Stimulated activated CD8-positive, alpha-beta memory T cell treated with anti-CD3 and anti-CD28 coated beads, Interleukin-7, amount 100 ng/mL, for 4 hours (primary cell): Measurements from ENCODE around the gene PPWD1.
A peak's percentile ranks its signal among the peaks of the same experiment; 100 is the strongest.
"Not testable (repeated sequence)": the region's sequence is repeated elsewhere in the genome, so short reads cannot be mapped to it uniquely, and the experiment has no call there.

ENCODE experiments used
- DNase-seq, 2 donors: peaks; one replicate each; pipeline ENCODE4 v3.0.0-alpha.2; 2020; ENCODE audit warnings: low read depth in 2 of 2

Gene PPWD1

GRCh38 chr5:65562731-65563701, at the start of gene PPWD1, which contains the start of gene CENPK:
Gene PPWD1, plus strand, starts transcription at chr5:65563296. Its CDS starts 15 bp downstream, at chr5:65563311.
Gene CENPK, minus strand, starts transcription at chr5:65563168. Its CDS starts 8,261 bp downstream, at chr5:65554907.
- DNase-seq, result peak; percentile 91 to 92

- DNase-seq, result no peak
Measured at GRCh38 chr5:65525726-65526125, 37.4 kb upstream of the PPWD1 start.

DNA sequence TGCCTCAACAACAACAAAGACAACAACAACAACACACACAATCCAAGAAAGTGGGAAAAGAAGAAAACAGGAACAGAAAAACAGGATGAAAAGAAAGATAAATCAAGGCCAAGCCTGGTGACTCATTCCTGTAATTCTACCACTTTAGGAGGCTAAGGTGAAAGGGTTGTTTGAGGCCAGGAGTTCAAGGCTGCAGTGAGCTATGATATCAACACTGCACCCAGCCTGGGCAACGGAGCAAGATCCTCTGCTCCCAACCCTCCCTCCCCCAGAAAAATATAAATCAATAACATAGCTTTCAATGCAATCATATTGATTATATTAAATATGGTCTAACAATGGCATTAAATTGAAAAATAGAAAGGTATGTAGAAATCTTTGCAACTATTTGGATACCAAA, 32.2 kb upstream of the PPWD1 start:
- DNase-seq, result no peak

DNA sequence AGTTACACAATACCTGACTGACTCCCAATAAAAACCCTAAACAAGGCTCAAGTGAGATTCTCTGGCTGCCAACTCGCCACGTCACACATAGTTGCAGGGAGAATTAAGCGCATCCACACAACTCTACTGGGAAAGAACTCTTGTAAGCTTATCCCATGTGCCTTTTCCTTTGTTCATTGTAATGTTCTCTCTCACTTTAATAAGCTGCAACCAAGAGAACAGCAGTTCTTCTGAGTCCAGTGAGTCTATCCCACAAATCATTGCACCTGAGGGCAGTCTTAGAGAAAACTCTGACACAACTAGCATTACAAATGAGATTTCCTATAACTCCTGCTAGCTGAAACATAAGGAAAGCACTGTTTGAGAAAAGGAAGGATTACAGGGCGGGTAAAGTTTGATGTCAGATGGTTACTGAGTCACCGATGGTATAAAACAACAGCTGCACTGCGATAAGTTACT, 27.5 kb upstream of the PPWD1 start:
- DNase-seq, result no peak

DNA sequence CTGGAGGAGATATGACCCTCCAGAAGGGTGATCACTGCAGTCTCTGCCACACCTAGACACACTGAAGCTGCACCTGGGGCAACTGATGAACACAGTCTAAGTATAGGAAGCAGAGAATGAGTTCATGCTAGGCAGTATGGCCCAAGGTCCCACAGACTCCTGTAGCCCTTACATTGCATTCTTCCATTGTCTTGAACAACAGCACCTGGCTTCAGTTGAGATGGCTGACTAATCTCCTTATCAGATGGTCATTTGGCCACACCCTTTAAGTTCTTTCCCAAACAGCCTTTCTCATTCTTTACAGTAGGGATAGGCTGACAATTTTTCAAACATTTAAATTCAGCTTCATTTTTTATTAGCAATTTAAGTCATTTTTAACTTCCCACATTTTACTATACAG, 23.3 kb upstream of the PPWD1 start:
- DNase-seq, result no peak

- DNase-seq, result no peak
Measured at GRCh38 chr5:65544473-65544872, 18.6 kb upstream of the PPWD1 start.

DNA sequence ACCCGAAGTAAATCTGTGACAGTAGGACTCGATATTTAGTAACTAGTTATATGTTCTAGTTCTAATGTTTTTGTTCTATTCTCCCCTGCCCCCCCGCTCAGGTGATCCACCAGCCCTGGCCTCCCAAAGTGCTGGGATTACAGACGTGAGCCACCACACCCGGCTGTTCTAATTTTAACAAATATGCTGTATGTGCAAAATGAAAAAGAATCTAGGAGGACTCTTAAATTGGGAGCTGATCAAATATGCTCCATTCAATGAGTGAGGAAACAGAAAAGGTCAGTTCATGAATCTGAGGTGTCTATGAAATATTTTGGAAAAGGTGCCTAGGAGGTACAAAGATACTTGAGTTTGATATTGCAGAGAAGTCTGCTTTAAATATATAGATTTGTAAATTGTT, 17.0 kb upstream of the PPWD1 start:
- no peak for DNase-seq

DNA sequence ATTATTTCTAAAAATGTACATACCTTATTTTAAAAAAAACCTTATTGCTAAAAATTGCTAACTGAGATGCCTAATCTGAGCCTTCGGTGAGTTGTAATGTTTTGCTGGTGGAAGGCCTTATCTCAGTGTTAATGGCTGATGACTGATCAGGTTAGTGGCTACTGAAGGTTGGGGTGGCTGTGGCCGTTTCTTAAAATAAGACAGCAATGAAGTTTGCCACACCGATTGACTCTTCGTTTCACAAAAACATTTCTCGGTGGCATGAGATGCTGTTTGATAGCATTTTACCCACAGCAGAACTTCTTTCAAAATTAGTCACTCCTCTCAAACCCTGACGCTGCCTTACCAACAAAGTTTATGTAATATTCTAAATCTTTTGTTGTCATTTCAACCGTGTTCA, 14.8 kb upstream of the PPWD1 start:
- no peak for DNase-seq

GRCh38 chr5:65553941-65554340, 9.2 kb upstream of the PPWD1 start:
- DNase-seq, result no peak

GRCh38 chr5:65555287-65555686, 7.8 kb upstream of the PPWD1 start:
- no peak for DNase-seq

DNA sequence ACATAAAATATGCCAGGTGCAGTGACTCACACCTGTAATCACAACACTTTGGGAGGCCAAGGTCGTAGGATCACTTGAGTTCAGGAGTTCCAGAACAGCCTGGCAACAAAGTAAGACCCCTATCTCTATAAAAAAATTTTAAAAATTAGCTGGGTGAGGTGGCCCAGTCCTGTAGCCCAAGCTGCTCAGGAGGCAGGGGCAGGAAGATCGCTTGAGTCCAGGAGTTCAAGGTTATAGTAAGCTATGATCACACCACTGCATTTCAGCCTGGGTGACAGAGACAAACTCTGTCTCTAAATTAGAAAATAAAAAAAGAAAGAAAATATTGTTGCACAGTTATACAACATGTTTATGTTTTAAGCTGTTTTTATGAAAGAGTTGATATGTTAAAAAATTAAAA, 6.9 kb upstream of the PPWD1 start:
- DNase-seq, result no peak

DNA sequence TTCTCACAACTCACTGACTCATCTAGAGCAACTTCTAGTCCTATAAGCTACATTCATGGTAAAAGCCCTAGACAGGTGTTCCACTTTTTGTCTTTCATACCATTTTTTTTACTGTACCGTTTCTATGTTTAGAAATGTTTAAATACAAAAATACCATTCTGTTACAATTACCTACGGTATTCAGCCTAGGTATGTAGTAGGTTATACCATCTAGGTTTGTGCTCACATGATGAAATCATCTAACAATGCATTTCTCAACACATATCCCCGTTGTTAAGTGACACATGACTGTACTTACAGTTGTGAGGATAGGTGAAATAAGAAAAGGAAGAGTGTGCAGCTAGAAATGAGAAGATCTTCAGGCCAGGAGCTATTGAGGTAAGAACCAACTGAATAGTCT, 6.4 kb upstream of the PPWD1 start:
- DNase-seq, result no peak

DNA sequence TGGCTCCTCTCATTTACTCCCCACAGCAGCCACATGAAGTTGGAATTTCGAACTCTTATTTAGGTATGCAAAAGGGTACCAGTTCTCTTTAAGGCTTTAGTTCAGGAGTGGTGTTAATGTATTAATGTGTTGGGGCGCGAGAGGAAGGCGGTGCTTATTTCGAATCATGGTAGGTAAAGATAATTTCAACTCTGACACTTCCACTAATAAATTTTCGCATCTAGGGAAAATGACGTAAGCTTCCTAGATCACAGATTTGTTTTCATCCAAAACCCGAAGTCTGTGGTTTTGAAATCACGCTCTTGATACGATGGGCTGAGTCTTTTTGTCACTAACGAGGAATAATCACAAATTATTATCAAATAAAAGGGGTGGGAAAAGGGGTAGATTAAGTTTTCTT, 681 bp downstream of the PPWD1 start:
- no peak for DNase-seq

- no peak for DNase-seq
Measured at GRCh38 chr5:65566505-65566904, 3.4 kb downstream of the PPWD1 start.

DNA sequence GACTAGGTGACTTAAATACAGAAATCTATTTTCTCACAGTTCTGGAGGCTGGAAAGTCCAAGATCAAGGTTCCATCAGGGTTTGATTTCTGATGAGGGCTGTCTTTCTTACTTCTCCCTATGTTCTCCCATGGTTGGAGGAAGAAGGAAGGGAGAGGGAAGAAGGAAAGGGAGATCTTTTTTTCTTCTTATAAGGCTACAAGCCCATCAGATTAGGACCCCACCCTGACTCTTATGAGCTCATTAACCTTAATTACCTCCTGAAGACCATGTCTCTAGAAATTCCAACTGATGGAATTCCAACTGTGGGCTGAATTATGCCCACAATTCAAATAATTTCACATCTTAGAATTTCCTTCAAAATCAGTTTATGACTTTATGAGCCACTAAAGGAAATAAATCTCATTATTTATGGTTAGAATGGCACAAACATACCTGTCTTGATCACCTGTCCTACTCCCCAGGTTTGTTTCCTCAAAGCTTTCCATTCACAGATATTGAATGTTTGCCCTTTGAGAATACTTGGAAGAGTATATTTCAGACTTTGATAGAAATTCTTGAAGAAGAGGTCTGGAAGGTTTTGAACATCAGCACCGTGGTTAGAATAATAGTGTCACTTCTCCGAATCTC, 7.6 kb downstream of the PPWD1 start:
- no peak for DNase-seq

DNA sequence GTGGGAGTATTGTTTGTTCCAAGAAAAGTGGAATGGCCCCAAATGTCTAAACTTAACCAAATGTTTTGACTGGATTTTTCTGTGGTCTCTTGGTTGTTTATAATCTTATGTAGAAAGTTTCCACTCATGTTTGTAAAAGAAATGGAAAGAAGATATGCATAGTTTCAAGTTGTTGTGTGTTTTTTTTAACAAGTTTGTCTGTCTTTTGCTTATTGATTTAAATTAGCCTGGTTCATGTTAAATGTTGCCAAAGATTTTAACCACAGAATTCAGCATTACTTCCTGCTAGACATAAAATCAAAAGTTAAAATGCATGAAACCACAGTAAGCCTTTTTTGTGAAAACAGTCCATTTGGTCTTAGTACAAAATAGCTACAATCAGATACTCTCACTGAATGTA, 14.0 kb downstream of the PPWD1 start:
- no peak for DNase-seq

DNA sequence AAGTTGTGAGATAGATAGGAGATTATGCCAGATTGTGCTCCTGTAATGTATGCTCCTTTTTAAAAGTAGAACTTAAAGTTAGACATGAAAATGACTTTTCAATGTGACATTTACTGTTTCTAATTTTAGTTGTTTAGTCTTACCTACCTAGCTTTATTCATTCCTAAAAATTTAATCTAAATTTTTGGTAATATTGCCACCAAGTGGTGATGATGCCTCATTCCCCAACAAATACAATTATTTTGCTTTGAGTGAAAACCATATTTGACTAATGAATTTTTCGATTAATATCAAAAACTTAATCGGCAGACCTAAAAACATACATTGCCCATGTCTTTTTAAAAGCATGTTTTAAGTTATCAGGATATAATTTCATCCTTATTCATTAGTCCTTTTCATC, 25.6 kb downstream of the PPWD1 start:
- DNase-seq, result no peak

DNA sequence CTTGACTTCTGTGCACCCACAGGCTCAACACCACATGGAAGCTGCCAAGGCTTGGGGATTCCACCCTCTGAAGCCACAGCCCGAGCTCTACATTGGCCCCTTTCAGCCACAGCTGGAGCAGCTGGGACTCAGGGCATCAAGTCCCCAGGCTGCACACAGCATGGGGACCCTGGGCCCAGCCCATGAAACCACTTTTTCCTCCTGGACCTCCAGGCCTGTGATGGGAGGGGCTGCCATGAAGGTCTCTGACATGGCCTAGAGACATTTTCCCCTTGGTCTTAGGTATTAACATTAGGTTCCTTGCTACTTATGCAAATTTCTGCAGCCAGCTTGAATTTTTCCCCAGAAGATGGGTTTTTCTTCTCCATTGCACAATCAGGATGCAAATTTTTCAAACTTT, 38.7 kb downstream of the PPWD1 start:
- not testable (repeated sequence) for DNase-seq

DNA sequence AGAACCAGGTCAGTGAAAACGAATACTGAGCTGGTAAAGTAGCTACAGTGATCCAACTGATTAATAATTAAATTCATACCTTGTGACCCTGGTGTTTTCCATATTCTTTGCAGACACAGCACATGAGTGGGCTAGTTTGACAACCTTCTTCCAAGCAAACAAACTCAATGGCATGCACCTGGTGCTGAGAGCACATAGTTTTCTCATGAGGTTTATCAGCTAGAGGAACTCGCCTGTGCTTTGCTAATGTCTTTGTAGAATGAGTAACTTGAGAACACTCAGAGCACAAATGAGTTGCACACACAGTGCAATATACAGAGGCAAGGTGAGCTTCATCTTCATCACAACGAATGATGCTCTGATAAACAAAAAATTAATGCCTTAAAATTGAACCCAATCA, 48.4 kb downstream of the PPWD1 start:
- no peak for DNase-seq

DNA sequence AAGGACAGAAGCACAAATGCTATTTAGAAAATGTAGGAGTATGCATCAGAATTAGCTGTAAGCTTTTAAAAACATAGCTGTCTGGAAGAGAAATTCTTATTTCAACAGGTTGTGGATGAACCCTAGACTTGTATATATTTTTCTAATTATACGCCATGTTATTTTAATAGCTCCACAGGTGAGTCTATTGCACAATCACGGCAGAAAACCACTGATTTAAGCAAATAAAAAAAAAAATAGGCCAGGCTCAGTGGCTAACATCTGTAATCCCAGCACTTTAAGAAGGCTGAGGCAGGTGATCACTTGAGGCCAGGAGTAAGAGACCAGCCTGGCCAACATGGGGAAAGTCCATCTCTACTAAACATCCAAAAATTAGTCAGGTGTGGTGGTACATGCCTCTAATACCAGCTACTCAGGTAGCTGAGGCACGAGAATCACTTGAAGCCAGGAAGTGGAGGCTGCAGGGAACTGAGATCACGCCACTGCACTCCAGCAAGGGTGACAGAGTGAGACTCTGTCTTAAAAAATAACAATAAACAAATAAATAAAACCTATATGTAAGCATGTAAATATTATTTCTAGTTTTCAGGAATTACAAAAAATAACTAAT, 49.3 kb downstream of the PPWD1 start:
- no peak for DNase-seq

DNA sequence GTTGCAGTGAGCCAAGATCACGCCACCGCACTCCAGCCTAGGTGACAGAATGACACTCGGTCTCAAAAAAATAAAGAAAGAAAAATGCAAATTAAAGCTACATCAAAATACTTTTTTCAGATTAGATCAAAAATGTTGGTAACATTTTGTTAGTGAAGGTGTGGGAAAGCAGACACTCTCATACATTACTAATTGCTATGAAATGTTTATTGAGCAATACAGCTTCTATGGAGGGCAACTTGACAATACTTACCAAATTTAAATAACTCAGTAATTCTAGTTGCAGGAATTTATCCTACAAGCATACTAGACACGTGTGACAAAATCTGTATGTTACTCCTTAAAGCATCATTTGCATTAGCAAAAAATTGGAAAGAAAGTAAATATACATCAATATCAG, 56.9 kb downstream of the PPWD1 start:
- DNase-seq, result no peak

DNA sequence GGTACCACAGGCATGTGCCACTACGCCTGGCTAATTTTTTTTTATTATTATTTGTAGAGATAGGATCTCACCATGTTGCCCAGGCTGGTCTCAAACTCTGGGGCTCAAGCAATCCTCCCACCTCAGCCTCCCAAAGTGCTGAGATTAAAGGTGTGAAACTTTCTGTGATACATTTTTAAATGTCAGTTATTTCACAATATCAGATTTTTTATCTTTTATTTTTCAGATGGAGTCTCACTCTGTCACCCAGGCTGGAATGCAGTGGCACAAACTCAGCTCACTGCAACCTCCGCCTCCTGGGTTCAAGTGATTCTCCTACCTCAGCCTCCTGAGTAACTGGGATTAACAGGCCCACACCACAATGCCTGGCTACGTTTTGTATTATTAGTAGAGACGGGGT, 58.9 kb downstream of the PPWD1 start:
- DNase-seq, result not testable (repeated sequence)

DNA sequence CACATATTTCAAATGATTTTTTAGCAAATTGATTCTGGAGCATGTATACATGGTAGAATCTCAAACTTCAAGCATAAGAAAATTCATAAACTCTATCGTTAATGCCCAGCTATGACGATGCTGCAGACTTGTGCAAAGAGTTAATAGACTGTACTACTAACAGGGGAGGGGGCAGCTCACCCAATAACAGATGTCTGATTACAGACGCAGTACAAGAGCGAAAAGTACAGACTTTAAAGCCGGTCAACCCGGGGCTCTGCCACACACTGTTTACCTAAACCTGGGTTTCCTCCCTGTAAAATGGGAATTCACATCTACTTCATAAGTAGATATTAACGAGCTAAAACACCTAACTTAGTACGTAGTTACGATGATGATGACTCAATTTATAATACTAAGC, 60.4 kb downstream of the PPWD1 start:
- no peak for DNase-seq
